ENCODE results near the gene CIAO1. TPM values are rescaled to one million over a fixed set of nuclear protein-coding genes. Genes with fewer than 3 reads are reported as not detected.

The CIAO1 gene
- total and polyA plus RNA-seq, 2 of the 13 experiments (the other 11 are each of a cell fraction or from before 2014, with no cell fraction given): 99.3 to 120 TPM

DNA sequence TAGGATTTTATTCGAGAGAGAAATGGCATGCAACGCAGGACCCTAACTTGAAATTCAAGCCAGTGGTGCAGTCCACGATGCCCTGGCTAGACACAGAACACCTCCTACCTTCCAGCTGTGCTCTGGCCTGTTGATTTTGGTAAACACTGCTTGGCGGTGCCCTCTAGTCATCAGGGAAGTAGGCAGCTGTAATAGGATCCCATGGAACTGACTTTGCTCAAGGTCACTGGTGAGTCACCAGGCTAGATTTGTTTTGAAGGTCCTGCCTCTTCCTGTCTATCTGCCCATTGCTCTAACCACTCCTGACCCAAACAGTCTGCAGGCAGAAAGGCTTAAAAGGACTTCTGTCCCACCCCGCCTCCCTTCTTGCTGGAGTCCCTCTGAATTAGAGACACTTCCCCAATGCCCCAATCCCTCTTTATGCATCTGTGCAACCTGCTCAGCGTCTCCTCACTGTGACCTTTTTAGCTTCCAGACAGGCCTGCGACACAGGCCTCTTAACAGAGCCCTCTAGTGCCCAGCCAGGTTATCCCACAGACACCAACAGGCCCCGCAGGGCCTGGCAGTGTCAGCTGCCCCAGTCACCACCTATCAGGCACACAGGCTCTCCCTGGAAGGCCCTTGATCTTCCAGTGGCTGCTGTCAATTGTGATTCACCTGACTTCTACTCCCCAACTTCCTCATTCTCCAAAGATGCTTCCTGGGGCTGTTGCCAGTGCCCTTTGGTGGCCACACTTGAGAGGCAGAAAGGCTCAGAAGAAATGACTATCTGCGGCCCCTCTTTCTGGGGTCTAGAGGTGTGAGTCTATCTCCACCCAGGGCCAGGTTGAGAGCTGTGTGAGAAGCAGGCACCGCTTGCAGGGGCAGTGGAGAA is 5.4 kb upstream of the CIAO1 start (continued):
- TF ChIP-seq, protein P1, sequence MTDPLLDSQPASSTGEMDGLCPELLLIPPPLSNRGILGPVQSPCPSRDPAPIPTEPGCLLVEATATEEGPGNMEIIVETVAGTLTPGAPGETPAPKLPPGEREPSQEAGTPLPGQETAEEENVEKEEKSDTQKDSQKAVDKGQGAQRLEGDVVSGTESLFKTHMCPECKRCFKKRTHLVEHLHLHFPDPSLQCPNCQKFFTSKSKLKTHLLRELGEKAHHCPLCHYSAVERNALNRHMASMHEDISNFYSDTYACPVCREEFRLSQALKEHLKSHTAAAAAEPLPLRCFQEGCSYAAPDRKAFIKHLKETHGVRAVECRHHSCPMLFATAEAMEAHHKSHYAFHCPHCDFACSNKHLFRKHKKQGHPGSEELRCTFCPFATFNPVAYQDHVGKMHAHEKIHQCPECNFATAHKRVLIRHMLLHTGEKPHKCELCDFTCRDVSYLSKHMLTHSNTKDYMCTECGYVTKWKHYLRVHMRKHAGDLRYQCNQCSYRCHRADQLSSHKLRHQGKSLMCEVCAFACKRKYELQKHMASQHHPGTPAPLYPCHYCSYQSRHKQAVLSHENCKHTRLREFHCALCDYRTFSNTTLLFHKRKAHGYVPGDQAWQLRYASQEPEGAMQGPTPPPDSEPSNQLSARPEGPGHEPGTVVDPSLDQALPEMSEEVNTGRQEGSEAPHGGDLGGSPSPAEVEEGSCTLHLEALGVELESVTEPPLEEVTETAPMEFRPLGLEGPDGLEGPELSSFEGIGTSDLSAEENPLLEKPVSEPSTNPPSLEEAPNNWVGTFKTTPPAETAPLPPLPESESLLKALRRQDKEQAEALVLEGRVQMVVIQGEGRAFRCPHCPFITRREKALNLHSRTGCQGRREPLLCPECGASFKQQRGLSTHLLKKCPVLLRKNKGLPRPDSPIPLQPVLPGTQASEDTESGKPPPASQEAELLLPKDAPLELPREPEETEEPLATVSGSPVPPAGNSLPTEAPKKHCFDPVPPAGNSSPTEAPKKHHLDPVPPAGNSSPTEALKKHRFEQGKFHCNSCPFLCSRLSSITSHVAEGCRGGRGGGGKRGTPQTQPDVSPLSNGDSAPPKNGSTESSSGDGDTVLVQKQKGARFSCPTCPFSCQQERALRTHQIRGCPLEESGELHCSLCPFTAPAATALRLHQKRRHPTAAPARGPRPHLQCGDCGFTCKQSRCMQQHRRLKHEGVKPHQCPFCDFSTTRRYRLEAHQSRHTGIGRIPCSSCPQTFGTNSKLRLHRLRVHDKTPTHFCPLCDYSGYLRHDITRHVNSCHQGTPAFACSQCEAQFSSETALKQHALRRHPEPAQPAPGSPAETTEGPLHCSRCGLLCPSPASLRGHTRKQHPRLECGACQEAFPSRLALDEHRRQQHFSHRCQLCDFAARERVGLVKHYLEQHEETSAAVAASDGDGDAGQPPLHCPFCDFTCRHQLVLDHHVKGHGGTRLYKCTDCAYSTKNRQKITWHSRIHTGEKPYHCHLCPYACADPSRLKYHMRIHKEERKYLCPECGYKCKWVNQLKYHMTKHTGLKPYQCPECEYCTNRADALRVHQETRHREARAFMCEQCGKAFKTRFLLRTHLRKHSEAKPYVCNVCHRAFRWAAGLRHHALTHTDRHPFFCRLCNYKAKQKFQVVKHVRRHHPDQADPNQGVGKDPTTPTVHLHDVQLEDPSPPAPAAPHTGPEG (CRISPR knock-in tag; IDR thresholded peaks at IDR 0.05): peak; percentile 17; the same call in 1 of the 2 replicates
- peak; percentile 79 for TF ChIP-seq KDM6A (CRISPR knock-in tag; IDR thresholded peaks at IDR 0.05; ENCODE audit: low read depth)
- peak; percentile 78 for TF ChIP-seq GATAD1 (CRISPR knock-in tag; IDR thresholded peaks at IDR 0.05)
- peak; percentile 97 for TF ChIP-seq ZFX (CRISPR knock-in tag; IDR thresholded peaks at IDR 0.05; ENCODE audit: low read depth)
- TF ChIP-seq, protein P2, sequence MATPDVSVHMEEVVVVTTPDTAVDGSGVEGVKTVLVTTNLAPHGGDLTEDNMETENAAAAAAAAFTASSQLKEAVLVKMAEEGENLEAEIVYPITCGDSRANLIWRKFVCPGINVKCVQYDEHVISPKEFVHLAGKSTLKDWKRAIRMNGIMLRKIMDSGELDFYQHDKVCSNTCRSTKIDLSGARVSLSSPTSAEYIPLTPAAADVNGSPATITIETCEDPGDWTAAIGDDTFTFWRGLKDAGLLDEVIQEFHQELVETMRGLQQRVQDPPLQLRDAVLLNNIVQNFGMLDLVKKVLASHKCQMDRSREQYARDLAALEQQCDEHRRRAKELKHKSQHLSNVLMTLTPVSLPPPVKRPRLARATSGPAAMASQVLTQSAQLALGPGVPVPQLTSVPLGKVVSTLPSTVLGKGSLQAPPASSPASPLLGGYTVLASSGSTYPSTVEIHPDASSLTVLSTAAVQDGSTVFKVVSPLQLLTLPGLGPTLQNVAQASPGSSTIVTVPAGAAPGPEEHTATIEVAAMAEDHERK (CRISPR knock-in tag; IDR thresholded peaks at IDR 0.05; ENCODE audit: low read depth): no peak; the same call in 1 of the 2 replicates
- TF ChIP-seq, protein P3, sequence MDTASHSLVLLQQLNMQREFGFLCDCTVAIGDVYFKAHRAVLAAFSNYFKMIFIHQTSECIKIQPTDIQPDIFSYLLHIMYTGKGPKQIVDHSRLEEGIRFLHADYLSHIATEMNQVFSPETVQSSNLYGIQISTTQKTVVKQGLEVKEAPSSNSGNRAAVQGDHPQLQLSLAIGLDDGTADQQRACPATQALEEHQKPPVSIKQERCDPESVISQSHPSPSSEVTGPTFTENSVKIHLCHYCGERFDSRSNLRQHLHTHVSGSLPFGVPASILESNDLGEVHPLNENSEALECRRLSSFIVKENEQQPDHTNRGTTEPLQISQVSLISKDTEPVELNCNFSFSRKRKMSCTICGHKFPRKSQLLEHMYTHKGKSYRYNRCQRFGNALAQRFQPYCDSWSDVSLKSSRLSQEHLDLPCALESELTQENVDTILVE (CRISPR knock-in tag; IDR thresholded peaks at IDR 0.05): peak; percentile 66
- TF ChIP-seq SRSF4 (IDR thresholded peaks at IDR 0.05; ENCODE audit: low read depth, low read length, poor library complexity, severe bottlenecking): no peak
- TF ChIP-seq POLR2A (IDR thresholded peaks at IDR 0.05; ENCODE audit: insufficient read depth in 1 of 2, low read depth in 2 of 2, low read length in 2 of 2): peak in 1 of 2 experiments; percentile 71; a peak in 2 of 4 replicates
- TF ChIP-seq, protein P4, sequence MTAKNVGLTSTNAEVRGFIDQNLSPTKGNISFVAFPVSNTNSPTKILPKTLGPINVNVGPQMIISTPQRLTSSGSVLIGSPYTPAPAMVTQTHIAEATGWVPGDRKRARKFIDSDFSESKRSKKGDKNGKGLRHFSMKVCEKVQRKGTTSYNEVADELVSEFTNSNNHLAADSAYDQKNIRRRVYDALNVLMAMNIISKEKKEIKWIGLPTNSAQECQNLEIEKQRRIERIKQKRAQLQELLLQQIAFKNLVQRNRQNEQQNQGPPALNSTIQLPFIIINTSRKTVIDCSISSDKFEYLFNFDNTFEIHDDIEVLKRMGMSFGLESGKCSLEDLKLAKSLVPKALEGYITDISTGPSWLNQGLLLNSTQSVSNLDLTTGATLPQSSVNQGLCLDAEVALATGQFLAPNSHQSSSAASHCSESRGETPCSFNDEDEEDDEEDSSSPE (CRISPR knock-in tag; IDR thresholded peaks at IDR 0.05): peak; percentile 44; the same call in 1 of the 2 replicates
- TF ChIP-seq ZNF121 (CRISPR knock-in tag; IDR thresholded peaks at IDR 0.05): no peak; the same call in 1 of the 2 replicates
- TF ChIP-seq ZNF589 (CRISPR knock-in tag; conservative IDR thresholded peaks at IDR 0.05): no peak
- TF ChIP-seq, protein P5, sequence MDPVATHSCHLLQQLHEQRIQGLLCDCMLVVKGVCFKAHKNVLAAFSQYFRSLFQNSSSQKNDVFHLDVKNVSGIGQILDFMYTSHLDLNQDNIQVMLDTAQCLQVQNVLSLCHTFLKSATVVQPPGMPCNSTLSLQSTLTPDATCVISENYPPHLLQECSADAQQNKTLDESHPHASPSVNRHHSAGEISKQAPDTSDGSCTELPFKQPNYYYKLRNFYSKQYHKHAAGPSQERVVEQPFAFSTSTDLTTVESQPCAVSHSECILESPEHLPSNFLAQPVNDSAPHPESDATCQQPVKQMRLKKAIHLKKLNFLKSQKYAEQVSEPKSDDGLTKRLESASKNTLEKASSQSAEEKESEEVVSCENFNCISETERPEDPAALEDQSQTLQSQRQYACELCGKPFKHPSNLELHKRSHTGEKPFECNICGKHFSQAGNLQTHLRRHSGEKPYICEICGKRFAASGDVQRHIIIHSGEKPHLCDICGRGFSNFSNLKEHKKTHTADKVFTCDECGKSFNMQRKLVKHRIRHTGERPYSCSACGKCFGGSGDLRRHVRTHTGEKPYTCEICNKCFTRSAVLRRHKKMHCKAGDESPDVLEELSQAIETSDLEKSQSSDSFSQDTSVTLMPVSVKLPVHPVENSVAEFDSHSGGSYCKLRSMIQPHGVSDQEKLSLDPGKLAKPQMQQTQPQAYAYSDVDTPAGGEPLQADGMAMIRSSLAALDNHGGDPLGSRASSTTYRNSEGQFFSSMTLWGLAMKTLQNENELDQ (CRISPR knock-in tag; IDR thresholded peaks at IDR 0.05; ENCODE audit: borderline replicate concordance): 0 out of 2 replicates have a peak, but pooled peaks have one; percentile 6
- no peak for TF ChIP-seq SCMH1 (CRISPR knock-in tag; IDR thresholded peaks at IDR 0.05; ENCODE audit: borderline replicate concordance)
- no peak for TF ChIP-seq ZNF34 (CRISPR knock-in tag; IDR thresholded peaks at IDR 0.05; ENCODE audit: borderline replicate concordance)
- peak; percentile 39; the same call in 1 of the 2 replicates for TF ChIP-seq CEBPB (IDR thresholded peaks at IDR 0.05; ENCODE audit: borderline replicate concordance, low read depth, low read length)

Measured in HepG2 (cell line).